Motor neuron (in vitro differentiated cells): ENCODE measurements around the gene UBASH3A. TPM values are rescaled to one million over a fixed set of nuclear protein-coding genes. Genes with fewer than 3 reads are reported as not detected.
A peak's percentile ranks its signal among the peaks of the same experiment; 100 is the strongest.

Experiments used
- ATAC-seq, 8 experiments: fragments of 200-7000 bp; cut with Tn5 transposase; replicated peaks in 6 of 8; 2 replicates each; pipeline ENCODE4 v1.8.0; 2021; ENCODE audit warnings: mild to moderate bottlenecking in 8 of 8, moderate library complexity in 8 of 8
- H3K27ac ChIP-seq, 2 donors: fragments of 250-450 bp; sonication (Bioruptor Pico); 2 replicates each; pipeline ENCODE4 v1.9.0; 2021; ENCODE audit warnings: antibody characterized with exemption in 2 of 2, mild to moderate bottlenecking in 2 of 2, moderate library complexity in 1 of 2
- H3K4me1 ChIP-seq, 2 donors: fragments of 250-450 bp; sonication (Bioruptor Pico); replicated peaks in 1 of 2; 2 replicates each; pipeline ENCODE4 v1.6.1; 2021; ENCODE audit warnings: antibody characterized with exemption in 2 of 2, mild to moderate bottlenecking in 2 of 2, moderate library complexity in 1 of 2
- H3K4me3 ChIP-seq, 5 donors: fragments of 250-450 bp; sonication (Bioruptor Pico); 2 replicates each; pipeline ENCODE4 v1.9.0; 2021; ENCODE audit warnings: antibody characterized with exemption in 5 of 5, mild to moderate bottlenecking in 5 of 5, moderate library complexity in 4 of 5
- WGBS, 10 experiments: fragments of 450-650 bp; shearing (Covaris generic); methylation state at CpG; one replicate each; pipeline ENCODE4 v1.0.0; 2022; 5-methylcytosine and 5-hydroxymethylcytosine counted together
- in situ Hi-C, 9 experiments: fragments of 400-800 bp; cut with MboI; loops; one replicate each; pipeline ENCODE4 v1.15.0; 2021; ENCODE audit warnings: low sequenced_read_pairs in 9 of 9, low pct_unique_long_range_greater_than_20kb in 2 of 9; ENCODE audit not compliant: unreplicated experiment in 9 of 9
- total RNA-seq, 8 experiments: library from RNA; unstranded; fragments of 300-600 nt; gene quantifications; 2 replicates each; pipeline versions ENCODE4 v1.2.3 to v1.2.4, GENCODE V29; 2022

The UBASH3A gene
- total RNA-seq, 8 experiments from 2014 or later, result 0.25 to 0.66 (median 0.28) TPM; not detected in 5

GRCh38 chr21:42366292-42367010, 37.3 kb upstream of the UBASH3A start, which contains the start of gene TFF1:
TSS of gene TFF1 (minus strand) at chr21:42366535. CDS start at chr21:42366495, 40 bp downstream.
- peak in 5 of 8 experiments; percentile 76 to 91 (median 88) for ATAC-seq
- H3K27ac ChIP-seq, result peak within 1 kb of the TSS in 1 of 2 donors; percentile 28
- in situ Hi-C loops, result loop anchor here in 1 of 9 experiments (25.0 kb wide), 1 partner anchor 96 kb away; no protein-coding TSS in a partner anchor
- WGBS, 10 experiments, result 54 to 100% (median 80%) methylated on average over 1 to 8 of the region's 19 CpGs; no CpG with 5 or more reads in 1 of the 10 experiments
- peaks cover 0 to 2% of the 10 kb centered on the region in 2 donors for H3K4me1 ChIP-seq
- no peak within 1 kb of the TSS for H3K4me3 ChIP-seq

- in situ Hi-C loops, result loop anchor here in 1 of 9 experiments (25.0 kb wide), 1 partner anchor 95 kb away; no protein-coding TSS in a partner anchor
- WGBS, 10 experiments, result 53 to 100% (median 83%) methylated on average over 1 to 8 of the region's 14 CpGs
- H3K4me1 ChIP-seq, result peaks cover 0 to 2% of the 10 kb centered on the region in 2 donors
- peak in 4 of 8 experiments; percentile 14 to 29 (median 21) for ATAC-seq
- no peak overlapping the region for H3K4me3 ChIP-seq
- H3K27ac ChIP-seq, result peak overlapping the region in 1 of 2 donors; percentile 5
These were observed 36.1 kb upstream of the UBASH3A start for GRCh38 chr21:42367367-42368165.

GRCh38 chr21:42369821-42370220, 33.9 kb upstream of the UBASH3A start:
- 96 to 100% methylated on average over 4 of the region's 16 CpGs; no CpG with 5 or more reads in 8 of the 10 experiments for WGBS, 10 experiments
- H3K4me1 ChIP-seq, result peaks cover 0 to 2% of the 10 kb centered on the region in 2 donors
- in situ Hi-C loops, result loop anchor here in 1 of 9 experiments (25.0 kb wide), 1 partner anchor 92 kb away; no protein-coding TSS in a partner anchor
- H3K4me3 ChIP-seq, result no peak overlapping the region
- ATAC-seq, result no peak
- H3K27ac ChIP-seq, result no peak overlapping the region

DNA sequence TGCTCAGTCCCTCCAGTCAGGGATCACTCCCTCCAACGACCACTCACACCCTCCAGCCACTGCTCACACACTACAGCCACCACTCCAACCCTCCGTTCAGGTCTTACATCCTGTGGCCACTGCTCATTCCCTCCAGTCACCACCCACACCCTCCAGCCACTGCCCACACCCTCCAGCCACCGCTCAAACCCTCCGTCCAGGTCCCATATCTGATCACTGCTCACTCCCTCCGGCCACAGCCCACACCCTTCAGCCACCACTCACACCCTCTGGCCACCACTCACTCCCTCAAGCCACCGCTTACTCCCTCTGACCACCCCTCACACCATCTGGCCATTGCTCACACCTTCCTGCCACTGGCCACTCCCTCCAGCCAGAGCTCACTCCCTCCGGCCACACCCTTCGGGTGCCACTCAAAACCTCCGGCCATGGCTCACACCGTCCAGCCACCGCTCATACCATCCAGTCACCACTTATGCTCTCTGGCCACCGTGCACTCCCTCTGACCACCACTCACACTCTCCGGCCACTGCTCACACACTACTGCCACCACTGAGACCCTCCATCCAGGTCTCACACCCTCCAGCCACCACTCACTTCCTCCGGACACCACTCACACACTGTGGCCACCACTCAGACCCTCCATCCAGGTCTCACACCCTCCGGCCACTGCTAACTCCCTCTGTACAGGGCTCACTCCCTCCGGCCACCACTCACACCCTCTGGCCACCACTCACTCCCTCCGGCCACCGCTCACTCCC, 32.6 kb upstream of the UBASH3A start:
- in situ Hi-C loops, result loop anchor here in 1 of 9 experiments (25.0 kb wide), 1 partner anchor 91 kb away; no protein-coding TSS in a partner anchor
- Histone ChIP-seq H3K4me3 (no peak overlapping the region), H3K27ac (no peak overlapping the region), H3K4me1 (peaks cover 0 to 2% of the 10 kb centered on the region in 2 donors)
- peak in 1 of 8 experiments; percentile 43 for ATAC-seq
- 57 to 100% (median 70%) methylated on average over 1 to 9 of the region's 18 CpGs; no CpG with 5 or more reads in 2 of the 10 experiments for WGBS, 10 experiments

- in situ Hi-C loops, result loop anchor here in 1 of 9 experiments (25.0 kb wide), 1 partner anchor 89 kb away; no protein-coding TSS in a partner anchor
- WGBS, 10 experiments, result 50 to 89% (median 79%) methylated on average over 2 to 7 of the region's 25 CpGs; no CpG with 5 or more reads in 4 of the 10 experiments
These were observed 30.4 kb upstream of the UBASH3A start for GRCh38 chr21:42373196-42373907.

GRCh38 chr21:42373908-42374455, 29.7 kb upstream of the UBASH3A start:
- Histone ChIP-seq H3K4me1 (peaks cover 0 to 2% of the 10 kb centered on the region in 2 donors), H3K27ac (no peak overlapping the region), H3K4me3 (no peak overlapping the region)
- 10 to 100% (median 60%) methylated on average over 1 to 4 of the region's 16 CpGs; no CpG with 5 or more reads in 3 of the 10 experiments for WGBS, 10 experiments
- ATAC-seq, result no peak
- in situ Hi-C loops, result loop anchor here in 1 of 9 experiments (25.0 kb wide), 1 partner anchor 88 kb away; no protein-coding TSS in a partner anchor

More at GRCh38 chr21:42373196-42373907, 30.4 kb upstream of the UBASH3A start:
- H3K4me3 ChIP-seq, result no peak overlapping the region
- peaks cover 0 to 2% of the 10 kb centered on the region in 2 donors for H3K4me1 ChIP-seq
- H3K27ac ChIP-seq, result no peak overlapping the region
- ATAC-seq, result no peak

DNA sequence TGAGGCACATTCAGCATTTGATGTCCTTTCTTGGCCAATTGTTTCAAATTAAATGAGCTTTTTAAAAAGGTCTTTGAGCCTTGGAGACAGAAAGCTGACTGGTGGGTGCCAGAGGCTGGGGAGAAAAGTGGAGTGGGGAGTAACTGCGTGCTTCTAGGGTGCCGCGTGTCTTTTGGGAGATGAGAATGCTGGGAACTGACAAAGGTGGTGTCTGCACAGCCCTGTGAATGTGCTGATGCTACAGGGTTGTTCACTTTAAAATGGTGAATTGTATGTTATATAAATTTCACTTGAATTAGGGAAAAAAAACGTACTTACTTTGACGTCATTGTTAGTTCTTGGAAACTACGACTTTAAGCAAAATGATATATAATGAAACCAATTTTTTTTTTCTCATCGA, 29.2 kb upstream of the UBASH3A start:
- no peak overlapping the region for H3K4me3 ChIP-seq
- no peak overlapping the region for H3K27ac ChIP-seq
- peaks cover 0 to 2% of the 10 kb centered on the region in 2 donors for H3K4me1 ChIP-seq
- in situ Hi-C loops, result loop anchor here in 1 of 9 experiments (25.0 kb wide), 1 partner anchor 88 kb away; no protein-coding TSS in a partner anchor
- 16 to 88% (median 65%) methylated on average over 1 to 7 of the region's 7 CpGs; no CpG with 5 or more reads in 2 of the 10 experiments for whole genome bisulfite sequencing, 10 experiments
- no peak for ATAC-seq

DNA sequence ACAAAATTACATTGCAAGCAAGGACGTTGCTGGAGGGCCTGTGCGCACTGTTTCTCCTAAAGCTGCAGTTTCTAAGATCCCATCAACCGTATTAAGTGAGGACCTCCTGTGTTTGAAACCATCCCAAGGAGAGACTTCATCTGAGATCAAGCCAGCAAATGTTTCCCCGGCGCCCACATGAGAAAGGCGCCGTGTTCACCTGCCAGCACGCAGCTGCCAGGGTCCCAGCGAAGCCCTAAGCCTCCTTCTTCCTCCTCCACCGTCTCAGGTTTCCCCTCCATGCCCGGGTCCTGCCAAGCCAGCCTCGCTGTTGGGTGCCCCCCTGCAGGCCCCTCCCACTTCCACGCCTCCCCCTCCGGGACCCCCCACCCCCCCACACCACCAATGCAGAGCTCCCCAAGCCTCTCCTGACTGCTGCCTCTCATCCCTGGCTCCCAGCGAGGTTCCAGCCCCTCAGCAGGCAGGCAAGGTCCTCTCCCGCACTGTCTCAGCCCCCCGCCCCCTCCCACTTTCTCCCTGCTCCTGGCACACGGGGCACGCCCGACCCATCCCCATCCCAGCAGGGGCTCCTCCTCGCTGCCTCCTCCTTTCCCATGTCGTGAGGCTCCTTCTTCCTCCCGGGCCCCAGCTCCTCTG, 28.7 kb upstream of the UBASH3A start:
- peak in 5 of 8 experiments; percentile 44 to 67 (median 63) for ATAC-seq
- in situ Hi-C loops, result loop anchor here in 1 of 9 experiments (25.0 kb wide), 1 partner anchor 87 kb away; no protein-coding TSS in a partner anchor
- 10 to 87% (median 71%) methylated on average over 2 to 8 of the region's 23 CpGs; no CpG with 5 or more reads in 3 of the 10 experiments for WGBS, 10 experiments
- no peak overlapping the region for H3K4me3 ChIP-seq
- H3K4me1 ChIP-seq, result peaks cover 0 to 2% of the 10 kb centered on the region in 2 donors
- H3K27ac ChIP-seq, result no peak overlapping the region

GRCh38 chr21:42375506-42375905, 28.2 kb upstream of the UBASH3A start:
- peak in 4 of 8 experiments; percentile 8 to 15 (median 10) for ATAC-seq
- H3K27ac ChIP-seq, result no peak overlapping the region

GRCh38 chr21:42375966-42376337, 27.8 kb upstream of the UBASH3A start:
- in situ Hi-C loops, result no loop called here
- Histone ChIP-seq H3K4me3 (no peak overlapping the region), H3K27ac (no peak overlapping the region), H3K4me1 (no peaks in the 10 kb centered on the region)
- WGBS, 10 experiments, result 0 to 90% methylated on average over 2 of the region's 3 CpGs; no CpG with 5 or more reads in 8 of the 10 experiments
- no peak for ATAC-seq

More at GRCh38 chr21:42375506-42375905, 28.2 kb upstream of the UBASH3A start:
- Histone ChIP-seq H3K4me1 (no peaks in the 10 kb centered on the region), H3K4me3 (no peak overlapping the region)
- WGBS, 10 experiments, result 0 to 100% (median 63%) methylated on average over 1 to 6 of the region's 11 CpGs; no CpG with 5 or more reads in 6 of the 10 experiments
- in situ Hi-C loops, result no loop called here
